Calu3 (cell line): ENCODE results near the gene ULBP3. TPM values are rescaled to one million over a fixed set of nuclear protein-coding genes. Genes with fewer than 3 reads are reported as not detected.
"Not testable (repeated sequence)": the region's sequence is repeated elsewhere in the genome, so short reads cannot be mapped to it uniquely, and the experiment has no call there.

Experiments used
- BruUV-seq: library from RNA; stranded (reverse); fragments of 400-500 nt; replicated peaks from 2 replicates; lab custom pipeline; 2021; lab: Mats Ljungman, UMichigan
- CTCF ChIA-PET: fragments of 300-600 bp; sonication (Branson Sonifier 250); formaldehyde crosslinking; loops from one replicate; lab custom pipeline; 2022; ENCODE audit warnings: antibody characterized with exemption; lab: Charles Lee
- DNase-seq: peaks from one replicate; pipeline ENCODE4 v3.0.0; 2022
- H3K27ac Mint-ChIP-seq: one replicate; pipeline ENCODE4 v1.8.0; 2022; ENCODE audit warnings: mixed read lengths; ENCODE audit not compliant: unreplicated experiment
- H3K27me3 Mint-ChIP-seq: one replicate; pipeline ENCODE4 v1.8.0; 2022; ENCODE audit warnings: mixed read lengths; ENCODE audit not compliant: unreplicated experiment
- H3K36me3 Mint-ChIP-seq: one replicate; pipeline ENCODE4 v1.8.0; 2022; ENCODE audit warnings: mild to moderate bottlenecking, moderate library complexity, mixed read lengths; ENCODE audit not compliant: insufficient read depth, unreplicated experiment
- H3K4me1 Mint-ChIP-seq: one replicate; pipeline ENCODE4 v1.8.0; 2022; ENCODE audit warnings: mild to moderate bottlenecking, low read depth, mixed read lengths; ENCODE audit not compliant: unreplicated experiment
- H3K4me3 Mint-ChIP-seq: one replicate; pipeline ENCODE4 v1.8.0; 2022; ENCODE audit warnings: mild to moderate bottlenecking, low read depth, moderate library complexity, mixed read lengths; ENCODE audit not compliant: unreplicated experiment
- H3K9me3 Mint-ChIP-seq: one replicate; pipeline ENCODE4 v1.8.0; 2022; ENCODE audit warnings: low read depth, mixed read lengths; ENCODE audit not compliant: unreplicated experiment
- intact Hi-C: fragments of 100-400 bp; cut with micrococcal nuclease; formaldehyde crosslinking; loops from one replicate; pipeline ENCODE4 v1.10.0; 2022; ENCODE audit not compliant: unreplicated experiment
- total RNA-seq: library from RNA; stranded (reverse); gene quantifications from 2 replicates; pipeline ENCODE4 v1.2.3, GENCODE V29; 2022
- TF ChIP-seq, protein P1 (sequence below): fragments of 200-600 bp; IDR thresholded peaks from one replicate; pipeline ENCODE4 v1.8.0; 2022; ENCODE audit warnings: antibody characterized with exemption; ENCODE audit not compliant: unreplicated experiment

Gene ULBP3
- total RNA-seq, 1 experiment from 2014 or later = 8.4 TPM

DNA sequence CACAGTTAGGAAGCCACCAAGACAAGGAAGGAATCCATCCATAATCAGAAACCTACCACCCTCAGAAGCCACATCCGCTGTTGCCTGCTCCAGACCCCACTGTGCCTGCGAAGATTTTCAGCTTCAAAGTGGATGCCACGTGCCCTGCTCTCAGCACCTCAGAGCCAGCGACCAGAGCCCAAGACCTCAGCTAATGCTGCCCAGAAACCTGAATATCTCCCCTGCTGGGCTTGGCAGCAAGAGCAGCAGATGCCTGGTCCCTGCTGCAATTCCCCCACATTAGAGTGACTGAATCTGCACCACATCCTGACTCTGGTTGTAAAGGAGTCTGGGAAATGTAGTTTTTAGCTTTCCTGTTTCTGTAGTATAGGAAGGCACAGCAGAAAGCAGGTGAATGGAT is 10.7 kb upstream of the ULBP3 start:
- peaks cover 16% of the 10 kb centered on the region for H3K27me3 Mint-ChIP-seq
- TF ChIP-seq, protein P1, sequence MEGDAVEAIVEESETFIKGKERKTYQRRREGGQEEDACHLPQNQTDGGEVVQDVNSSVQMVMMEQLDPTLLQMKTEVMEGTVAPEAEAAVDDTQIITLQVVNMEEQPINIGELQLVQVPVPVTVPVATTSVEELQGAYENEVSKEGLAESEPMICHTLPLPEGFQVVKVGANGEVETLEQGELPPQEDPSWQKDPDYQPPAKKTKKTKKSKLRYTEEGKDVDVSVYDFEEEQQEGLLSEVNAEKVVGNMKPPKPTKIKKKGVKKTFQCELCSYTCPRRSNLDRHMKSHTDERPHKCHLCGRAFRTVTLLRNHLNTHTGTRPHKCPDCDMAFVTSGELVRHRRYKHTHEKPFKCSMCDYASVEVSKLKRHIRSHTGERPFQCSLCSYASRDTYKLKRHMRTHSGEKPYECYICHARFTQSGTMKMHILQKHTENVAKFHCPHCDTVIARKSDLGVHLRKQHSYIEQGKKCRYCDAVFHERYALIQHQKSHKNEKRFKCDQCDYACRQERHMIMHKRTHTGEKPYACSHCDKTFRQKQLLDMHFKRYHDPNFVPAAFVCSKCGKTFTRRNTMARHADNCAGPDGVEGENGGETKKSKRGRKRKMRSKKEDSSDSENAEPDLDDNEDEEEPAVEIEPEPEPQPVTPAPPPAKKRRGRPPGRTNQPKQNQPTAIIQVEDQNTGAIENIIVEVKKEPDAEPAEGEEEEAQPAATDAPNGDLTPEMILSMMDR = no peak
- CTCF ChIA-PET = interaction anchor here (1.5 to 1.6 kb wide), 2 partner anchors 74 to 255 kb away, joined by 3 to 11 read pairs; no protein-coding TSS in a partner anchor
- no TSS peak for BruUV-seq
- H3K27ac Mint-ChIP-seq = no peak overlapping the region
- H3K36me3 Mint-ChIP-seq = peaks cover 5% of the 10 kb centered on the region
- no peak overlapping the region for H3K4me3 Mint-ChIP-seq
- no peaks in the 10 kb centered on the region for H3K9me3 Mint-ChIP-seq
- no peaks in the 10 kb centered on the region for H3K4me1 Mint-ChIP-seq
- DNase-seq = no peak
- intact Hi-C loops = loop anchor here (1.0 to 5.0 kb wide), 3 partner anchors 256 to 738 kb away; no protein-coding TSS in a partner anchor

DNA sequence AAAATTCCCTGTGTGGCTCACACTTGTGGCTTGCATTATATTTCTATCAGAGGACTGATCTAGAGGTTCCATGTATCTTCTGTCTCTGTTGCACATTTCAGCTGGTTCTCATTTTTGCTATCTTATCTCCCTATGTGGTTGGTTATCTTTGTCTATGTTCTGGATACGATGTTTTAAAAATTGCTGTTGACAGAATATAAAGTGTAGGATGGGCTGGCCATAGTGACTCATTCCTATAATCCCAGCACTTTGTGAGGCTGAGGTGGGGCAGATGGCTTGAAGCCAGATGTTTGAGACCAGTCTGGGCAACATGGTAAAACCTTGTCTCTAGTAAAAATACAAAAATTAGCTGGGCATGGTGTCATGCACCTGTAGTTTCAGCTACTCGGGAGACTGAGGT is 9.9 kb upstream of the ULBP3 start:
- peaks cover 8% of the 10 kb centered on the region for H3K27me3 Mint-ChIP-seq
- H3K36me3 Mint-ChIP-seq = peaks cover 5% of the 10 kb centered on the region
- intact Hi-C loops = no loop called here
- no peak overlapping the region for H3K27ac Mint-ChIP-seq
- H3K4me3 Mint-ChIP-seq = no peak overlapping the region
- no TSS peak for BruUV-seq
- no peak for DNase-seq
- CTCF ChIA-PET = no interaction called here
- TF ChIP-seq, protein P1 = no peak
- no peaks in the 10 kb centered on the region for H3K9me3 Mint-ChIP-seq
- H3K4me1 Mint-ChIP-seq = peaks cover 7% of the 10 kb centered on the region

DNA sequence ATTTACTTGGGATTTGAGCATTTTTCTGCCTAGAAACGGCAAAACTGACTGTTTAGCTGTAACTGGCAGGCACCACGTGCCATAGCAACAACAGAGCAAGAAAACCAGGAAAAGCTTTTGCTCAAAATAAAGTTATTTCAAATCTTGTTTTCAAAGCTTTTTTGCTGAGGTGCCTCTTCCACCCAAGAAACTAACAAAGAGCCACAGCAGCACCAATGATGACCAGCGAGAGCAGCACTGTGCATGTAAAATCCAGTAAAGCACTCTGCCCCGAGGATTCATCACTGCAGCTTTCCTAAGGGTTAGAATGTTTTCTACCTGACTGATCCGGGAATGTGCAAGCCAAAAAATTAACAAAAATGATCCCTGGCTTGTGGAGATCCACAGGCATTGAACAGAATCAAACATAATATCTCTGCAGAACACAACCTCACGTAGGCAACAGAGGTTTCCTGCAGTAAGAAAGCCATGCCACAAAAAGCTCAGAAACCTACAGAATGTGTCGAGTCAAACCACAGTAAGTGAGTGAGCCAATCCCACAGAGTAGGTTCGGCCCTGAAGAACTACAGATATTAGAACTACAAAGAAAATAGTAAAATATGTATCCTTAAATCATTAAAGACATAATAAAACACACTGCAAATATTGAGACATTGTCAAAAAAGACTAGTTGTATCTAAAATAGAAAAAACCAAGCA is 7.4 kb upstream of the ULBP3 start:
- Mint-ChIP-seq H3K4me1 (peaks cover 9% of the 10 kb centered on the region), H3K27ac (no peak overlapping the region), H3K9me3 (no peaks in the 10 kb centered on the region), H3K4me3 (no peak overlapping the region), H3K36me3 (peaks cover 13% of the 10 kb centered on the region), H3K27me3 (no peaks in the 10 kb centered on the region)
- BruUV-seq = no TSS peak
- CTCF ChIA-PET = no interaction called here
- DNase-seq = no peak
- intact Hi-C loops = no loop called here
- TF ChIP-seq, protein P1 = no peak

DNA sequence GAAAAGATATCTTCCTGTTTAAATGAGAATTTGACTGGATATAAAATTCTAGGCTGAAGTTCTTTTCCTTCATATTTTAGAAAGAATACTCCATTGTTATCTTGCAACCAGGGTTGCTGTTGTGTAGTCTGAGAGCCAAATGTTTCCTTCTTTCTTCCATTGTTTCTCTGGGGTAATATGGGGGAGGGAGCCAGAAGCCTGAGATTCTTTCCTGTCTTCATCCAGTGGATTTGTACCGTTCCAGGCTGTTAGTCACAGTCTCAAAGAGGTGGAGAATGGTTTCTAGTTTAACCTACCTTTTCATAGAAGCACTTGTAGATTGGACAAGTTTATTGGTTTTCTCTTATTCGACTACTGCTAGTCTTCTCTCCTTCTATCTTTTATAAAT is 6.1 kb upstream of the ULBP3 start:
- intact Hi-C loops = no loop called here
- CTCF ChIA-PET = interaction anchor here (1.6 kb wide), 1 partner anchor 329 kb away, joined by 4 read pairs; no protein-coding TSS in a partner anchor
- Mint-ChIP-seq H3K27me3 (no peaks in the 10 kb centered on the region), H3K36me3 (peaks cover 13% of the 10 kb centered on the region), H3K4me1 (peaks cover 23% of the 10 kb centered on the region), H3K4me3 (no peak overlapping the region), H3K9me3 (no peaks in the 10 kb centered on the region), H3K27ac (no peak overlapping the region)
- TF ChIP-seq, protein P1 = no peak
- BruUV-seq = no TSS peak
- DNase-seq = no peak

DNA sequence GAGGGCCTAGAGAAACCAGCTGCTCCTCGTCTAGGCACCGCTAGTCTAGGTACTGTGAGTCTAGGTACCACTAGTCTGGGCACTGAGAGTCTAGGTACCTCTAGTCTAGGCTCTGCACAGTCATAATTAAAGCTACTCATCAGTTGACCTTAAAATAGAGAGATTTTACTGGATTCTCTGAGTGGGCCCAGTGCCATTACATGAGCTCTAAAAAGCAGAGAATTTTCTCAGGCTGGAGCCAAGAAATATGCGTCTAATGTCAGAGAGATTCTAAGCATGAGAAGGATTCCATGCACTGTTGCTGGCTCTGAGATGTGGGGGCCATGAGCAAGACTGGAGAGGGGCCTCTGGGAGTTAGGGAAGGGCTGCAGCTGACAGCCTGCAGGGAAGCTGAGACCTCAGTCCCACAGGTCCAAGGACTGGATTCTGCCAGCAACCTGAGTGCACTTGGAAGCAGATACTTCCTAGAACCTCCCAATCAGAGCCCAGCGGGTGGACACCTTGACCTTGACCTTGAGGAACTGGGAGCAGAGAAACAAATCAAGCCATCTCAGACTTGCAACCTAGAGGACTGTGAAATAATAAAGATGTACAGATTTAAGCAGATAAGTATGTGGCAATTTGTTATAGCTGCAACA is 5.6 kb upstream of the ULBP3 start:
- intact Hi-C loops = not testable (repeated sequence)
- peaks cover 25% of the 10 kb centered on the region for H3K4me1 Mint-ChIP-seq
- CTCF ChIA-PET = interaction anchor here (1.6 kb wide), 1 partner anchor 329 kb away, joined by 4 read pairs; no protein-coding TSS in a partner anchor

More for the DNA sequence above, 5.6 kb upstream of the ULBP3 start:
- not testable (repeated sequence) for BruUV-seq, H3K4me3 Mint-ChIP-seq, DNase-seq, H3K9me3 Mint-ChIP-seq, H3K27ac Mint-ChIP-seq, H3K27me3 Mint-ChIP-seq
- peaks cover 13% of the 10 kb centered on the region for H3K36me3 Mint-ChIP-seq
